TTC549 (cell line): Measurements from ENCODE around the gene HBQ1.
"Not testable (repeated sequence)": the region's sequence is repeated elsewhere in the genome, so short reads cannot be mapped to it uniquely, and the experiment has no call there.

Experiments
- FAIRE-seq: peaks from 2 replicates; lab custom pipeline; 2012; peaks lifted over from hg19 to GRCh38; lab: Jason Lieb, UNC

HBQ1 gene

DNA sequence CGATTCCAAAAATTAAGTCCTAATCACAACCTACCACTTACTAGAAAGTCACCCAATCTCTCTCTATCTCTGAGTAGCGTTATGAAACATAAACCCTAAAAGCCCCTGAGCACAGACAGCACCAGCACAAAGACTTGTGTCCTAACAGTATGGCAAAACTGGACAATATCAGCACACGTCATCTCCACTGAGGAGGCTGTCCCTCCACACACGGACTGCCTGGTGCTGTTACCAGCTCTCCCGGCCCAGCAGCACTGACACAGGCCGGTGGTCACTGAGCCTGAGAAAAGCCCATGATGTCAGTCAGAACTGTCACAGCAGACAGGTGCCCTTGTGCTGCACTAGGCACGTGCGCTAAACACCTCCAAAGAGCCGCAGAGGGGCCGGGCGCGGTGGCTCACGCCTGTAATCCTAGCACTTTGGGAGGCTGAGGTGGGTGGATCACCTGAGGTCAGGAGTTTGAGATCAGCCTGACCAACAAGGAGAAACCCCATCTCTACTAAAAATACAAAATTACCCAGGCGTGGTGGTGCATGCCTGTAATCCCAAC, 31.4 kb downstream of the HBQ1 start:
- FAIRE-seq = not testable (repeated sequence)

DNA sequence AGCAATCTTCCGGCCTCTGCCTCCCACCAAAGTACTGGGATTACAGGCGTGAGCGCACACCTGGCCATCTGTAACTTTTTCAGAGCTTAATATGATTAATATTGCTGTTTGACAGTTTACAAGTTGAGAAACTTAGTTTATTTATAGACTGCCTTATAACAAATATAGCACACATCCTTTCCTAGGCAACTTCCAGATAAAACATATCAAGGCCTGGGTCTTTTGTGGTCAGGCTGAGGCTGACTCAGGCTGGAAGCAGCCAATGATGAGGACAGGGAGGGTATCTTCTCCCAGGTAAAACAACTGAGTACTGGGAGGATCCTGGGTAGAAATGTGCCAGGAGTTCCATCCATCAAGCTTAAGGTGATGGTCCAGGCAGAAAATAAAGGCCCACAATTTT, 32.7 kb downstream of the HBQ1 start:
- no peak for FAIRE-seq

DNA sequence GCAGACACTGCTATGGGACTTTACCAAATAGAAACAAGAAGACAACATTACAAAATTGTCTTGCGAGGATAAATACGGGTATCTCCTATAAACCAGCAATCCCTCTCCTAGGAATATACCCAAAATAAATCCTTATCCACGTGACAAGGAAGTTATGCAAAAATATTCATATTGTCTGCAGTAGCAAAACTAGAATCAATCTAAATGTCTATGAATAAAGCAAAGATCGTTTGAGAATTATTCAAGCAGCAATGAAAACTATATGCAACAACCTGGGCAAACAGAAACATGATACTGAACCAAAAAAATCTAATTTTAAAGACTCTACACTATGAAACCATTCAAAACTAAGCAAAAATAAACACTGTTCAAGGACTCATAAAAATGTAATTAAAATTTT, 39.8 kb downstream of the HBQ1 start:
- FAIRE-seq = no peak

DNA sequence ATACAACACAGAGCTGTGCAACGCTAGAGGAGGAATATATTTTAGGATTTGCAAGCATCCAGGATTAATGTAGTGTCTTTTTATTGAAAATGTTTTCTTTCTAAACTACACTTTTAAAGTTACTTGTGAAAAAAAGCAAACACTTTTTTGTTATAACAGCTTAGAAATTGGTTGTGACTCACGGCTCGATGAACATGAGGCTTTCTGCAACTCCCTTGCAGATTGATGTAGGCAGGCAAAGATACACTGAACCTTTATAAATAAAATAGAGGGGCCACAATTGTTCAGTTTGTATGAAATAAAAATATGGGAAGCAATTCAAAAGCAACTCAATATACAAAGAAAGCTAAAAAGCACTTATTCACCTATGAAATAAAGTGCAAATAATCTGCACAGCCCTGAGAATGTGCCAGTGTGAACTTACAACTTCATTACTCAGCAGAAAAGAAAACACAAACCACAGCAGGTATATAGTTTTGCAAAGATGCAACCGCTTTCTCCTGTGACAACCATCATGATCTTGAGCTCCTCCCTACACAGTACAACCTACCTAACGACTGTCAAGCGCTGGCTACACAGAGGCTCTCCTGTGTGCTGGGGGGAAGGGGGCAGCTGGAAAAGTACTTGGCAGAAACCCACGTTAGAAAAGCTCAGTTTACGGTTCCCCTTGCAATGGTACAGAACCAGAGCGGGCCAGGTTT, 48.0 kb downstream of the HBQ1 start:
- no peak for FAIRE-seq

DNA sequence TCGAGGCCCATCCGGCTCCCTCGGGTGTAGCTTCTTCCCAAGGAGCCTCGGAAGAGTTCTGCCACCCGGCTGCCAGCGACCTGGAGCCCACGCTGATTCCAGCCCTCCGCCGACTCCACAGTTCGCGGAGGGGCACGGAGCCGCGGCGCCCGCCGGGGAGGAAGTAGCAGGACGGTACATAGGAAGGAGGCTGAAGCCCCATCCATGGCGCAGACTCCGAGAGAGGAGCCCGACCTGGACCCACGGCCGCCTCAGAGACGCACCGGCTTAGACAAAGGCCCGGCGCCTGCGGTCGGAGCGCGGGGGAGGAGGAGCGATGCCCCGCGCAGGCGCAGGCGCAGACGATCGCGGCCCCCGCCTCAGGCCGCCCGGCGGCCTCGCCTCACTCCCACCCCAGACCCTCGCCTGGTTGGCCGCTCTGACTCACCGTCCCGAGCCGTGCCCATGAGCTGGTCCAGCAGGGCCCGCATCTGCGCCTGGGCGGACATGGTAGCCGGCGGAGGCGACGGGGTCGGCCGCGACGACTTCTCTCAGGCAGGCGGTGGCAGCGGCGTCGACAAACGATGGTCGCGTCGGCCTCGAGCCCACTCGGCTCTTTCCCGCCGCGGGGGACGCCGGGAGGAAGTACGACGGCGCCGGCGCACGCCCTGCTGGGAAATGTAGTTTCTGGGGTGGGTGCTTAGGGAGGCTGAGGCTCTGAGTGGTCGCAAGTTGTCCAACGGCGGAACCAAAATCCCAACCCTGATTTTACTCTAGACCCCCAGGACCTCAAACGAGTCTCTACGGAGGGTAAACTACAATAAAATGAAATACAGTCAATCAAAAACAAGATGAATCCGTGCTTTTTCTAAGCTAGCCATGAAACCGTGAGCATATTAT, 48.8 kb downstream of the HBQ1 start, which contains the start of gene LUC7L:
Gene LUC7L (minus strand): TSS at position 598 of the 879 bp plus-strand sequence. CDS start 110 bp downstream, at position 488.
- no peak for FAIRE-seq

DNA sequence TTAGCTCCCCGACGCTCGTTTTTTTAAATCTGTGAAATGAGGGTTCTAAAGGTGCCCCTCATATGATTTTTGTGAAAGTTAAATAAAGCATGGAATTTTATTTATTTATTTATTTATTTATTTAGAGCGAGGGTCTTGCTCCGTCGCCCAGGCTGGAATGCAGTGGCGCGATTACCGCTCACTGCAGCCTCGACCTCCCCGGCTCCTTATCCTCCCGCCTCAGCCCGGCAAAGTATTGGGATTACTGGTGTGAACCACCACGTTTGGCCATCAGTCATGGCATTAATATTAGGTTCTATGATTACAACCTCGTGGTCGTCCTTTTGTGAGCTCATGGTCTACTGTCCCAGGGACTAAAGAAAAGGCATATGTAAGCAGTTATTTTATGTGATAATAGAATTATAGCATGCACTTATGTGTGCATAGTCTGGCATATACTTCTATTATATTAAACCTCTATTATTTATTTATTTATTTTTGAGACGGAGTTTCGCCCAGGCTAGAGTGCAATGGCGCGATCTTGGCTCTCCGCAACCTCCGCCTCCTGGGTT, 49.5 kb downstream of the HBQ1 start:
- FAIRE-seq = no peak

DNA sequence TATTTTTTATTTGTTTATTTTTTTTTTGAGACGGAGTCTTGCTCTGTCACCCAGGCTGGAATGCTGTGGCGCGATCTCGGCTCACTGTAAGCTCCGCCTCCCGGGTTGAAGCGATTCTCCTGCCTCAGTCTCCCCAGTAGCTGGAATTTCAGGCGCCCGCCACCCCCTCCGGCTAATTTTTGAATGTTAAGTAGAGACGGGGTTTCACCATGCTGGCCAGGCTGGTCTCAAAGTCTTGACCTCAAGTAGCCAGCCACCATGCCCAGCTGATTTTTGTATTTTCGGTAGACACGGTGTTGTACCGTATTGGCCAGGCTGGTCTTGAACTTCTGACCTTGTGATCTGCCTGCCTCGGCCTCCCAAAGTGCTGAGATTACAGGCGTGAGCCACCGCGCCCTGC, 50.1 kb downstream of the HBQ1 start:
- FAIRE-seq = not testable (repeated sequence)
